Measurements from ENCODE around the gene PHACTR1.

Gene PHACTR1

DNA sequence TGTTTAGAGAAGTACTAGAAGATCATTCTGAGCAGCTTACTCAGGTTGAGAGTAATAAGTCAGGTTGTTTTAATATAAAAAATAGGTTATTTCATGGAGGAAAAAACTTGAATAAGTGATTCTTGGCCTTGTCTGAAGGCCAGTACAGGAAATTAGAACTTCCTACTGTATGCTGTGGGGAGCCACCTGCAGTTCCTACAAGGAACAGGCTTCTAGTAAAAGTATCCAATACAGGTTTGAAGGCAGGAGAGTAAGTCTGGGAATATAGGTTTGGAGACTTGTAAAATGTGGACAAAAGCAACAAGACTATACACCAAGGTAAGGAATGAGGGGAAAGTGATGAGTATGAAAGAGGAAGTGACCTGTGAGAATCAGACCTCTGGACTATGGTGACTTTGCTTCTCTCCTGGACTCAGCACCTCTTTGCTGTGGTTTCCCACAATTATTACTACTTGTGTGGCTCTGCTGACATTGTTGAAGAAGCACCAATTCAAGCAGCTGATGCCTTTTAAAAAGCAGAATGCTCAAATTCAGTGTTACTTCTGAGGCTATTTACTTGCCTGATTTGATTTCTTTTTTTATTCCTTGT, 333.2 kb downstream of the PHACTR1 start:
- no peak overlapping the region for H3K4me3 ChIP-seq (replicated peaks; ENCODE audit: low read depth, low read length)
- no peak for DNase-seq (ENCODE audit: extremely low read depth, low read depth)
- TF ChIP-seq CTCF (IDR thresholded peaks at IDR 0.05; ENCODE audit: low read depth, low read length, missing control alignments), result no peak

GRCh38 chr6:13053006-13053461, 336.5 kb downstream of the PHACTR1 start:
- no peak overlapping the region for H3K4me3 ChIP-seq (replicated peaks; ENCODE audit: low read depth, low read length)
- TF ChIP-seq CTCF (IDR thresholded peaks at IDR 0.05; ENCODE audit: low read depth, low read length, missing control alignments), result no peak
- no peak for DNase-seq (ENCODE audit: extremely low read depth, low read depth)

DNA sequence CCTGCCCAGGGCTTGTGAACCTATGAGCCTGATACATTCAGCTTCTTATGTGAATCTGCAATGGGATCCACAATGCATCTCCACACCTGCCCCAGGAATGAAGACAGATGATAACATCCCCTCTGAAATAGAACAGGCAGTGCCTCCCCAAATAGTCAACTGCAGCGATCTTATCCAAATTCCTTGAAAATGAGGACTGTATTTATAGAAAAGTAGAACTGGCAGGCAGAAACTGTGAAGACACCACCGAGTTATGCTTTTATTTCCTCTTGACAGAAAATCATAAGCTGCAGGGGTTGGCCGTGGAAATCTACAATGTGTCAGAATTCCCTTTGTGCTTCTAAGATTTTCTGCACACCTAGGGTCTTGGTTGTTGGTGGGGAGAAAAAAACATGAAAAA, 341.5 kb downstream of the PHACTR1 start:
- TF ChIP-seq CTCF (IDR thresholded peaks at IDR 0.05; ENCODE audit: low read depth, low read length, missing control alignments), result no peak
- DNase-seq (ENCODE audit: extremely low read depth, low read depth), result no peak
- no peak overlapping the region for H3K4me3 ChIP-seq (replicated peaks; ENCODE audit: low read depth, low read length)

GRCh38 chr6:13059026-13059425, 342.5 kb downstream of the PHACTR1 start:
- no peak for DNase-seq (ENCODE audit: extremely low read depth, low read depth)
- no peak overlapping the region for H3K4me3 ChIP-seq (replicated peaks; ENCODE audit: low read depth, low read length)
- no peak for TF ChIP-seq CTCF (IDR thresholded peaks at IDR 0.05; ENCODE audit: low read depth, low read length, missing control alignments)

DNA sequence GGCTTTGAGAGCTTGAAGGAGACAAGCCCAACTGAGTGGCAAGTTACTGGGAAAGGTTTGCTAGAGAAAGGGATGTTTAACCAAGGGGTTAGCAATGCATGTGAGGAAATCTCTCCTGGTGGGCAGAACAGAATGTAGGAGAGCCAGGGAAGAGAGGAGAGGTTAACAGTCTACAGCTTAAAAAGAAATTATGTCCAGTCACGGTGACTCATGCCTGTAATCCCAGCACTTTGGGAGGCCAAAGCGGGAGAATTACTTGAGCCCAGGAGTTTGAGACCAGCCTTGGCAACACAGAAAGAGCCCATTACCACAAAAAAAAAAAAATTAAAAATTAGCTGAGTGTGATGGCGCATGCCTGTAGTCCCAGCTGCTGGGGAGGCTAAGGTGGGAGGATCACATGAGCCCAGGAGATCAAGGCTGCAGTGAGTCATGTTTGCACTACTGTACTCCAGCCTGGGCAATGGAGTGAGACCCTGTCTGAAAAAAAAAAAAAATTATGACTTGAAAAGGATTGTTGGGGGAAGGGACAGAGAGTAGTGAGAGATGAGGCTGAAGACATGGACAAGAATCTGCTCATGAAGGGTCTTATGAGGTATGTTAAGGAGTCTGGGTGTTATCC, 346.8 kb downstream of the PHACTR1 start:
- TF ChIP-seq CTCF (IDR thresholded peaks at IDR 0.05; ENCODE audit: low read depth, low read length, missing control alignments), result no peak
- no peak overlapping the region for H3K4me3 ChIP-seq (replicated peaks; ENCODE audit: low read depth, low read length)
- no peak for DNase-seq (ENCODE audit: extremely low read depth, low read depth)

- DNase-seq (ENCODE audit: extremely low read depth, low read depth), result no peak
- H3K4me3 ChIP-seq (replicated peaks; ENCODE audit: low read depth, low read length), result no peak overlapping the region
- TF ChIP-seq CTCF (IDR thresholded peaks at IDR 0.05; ENCODE audit: low read depth, low read length, missing control alignments), result no peak
Observed at GRCh38 chr6:13065581-13065980, 349.0 kb downstream of the PHACTR1 start.
